HepG2 (cell line): ENCODE results near the gene FGA. TPM values are rescaled to one million over a fixed set of nuclear protein-coding genes. Genes with fewer than 3 reads are reported as not detected.

Experiments used
- ATF7-NPFF ChIP-seq: sonication (generic); formaldehyde crosslinking; IDR thresholded peaks from 2 replicates; pipeline ENCODE4 v1.8.1; 2023; ENCODE audit warnings: mild to moderate bottlenecking, low read depth, missing genetic modification reagents, moderate library complexity
- CEBPG ChIP-seq: IDR thresholded peaks from 2 replicates; pipeline ENCODE4 v1.6.1; 2016
- CREB1 ChIP-seq, 2 experiments: fragments of 450-650 bp in 1 of 2; IDR thresholded peaks; 2 replicates each; pipeline ENCODE4 v1.6.1; 2016 to 2017; ENCODE audit warnings: control low read depth in 1 of 2, mild to moderate bottlenecking in 1 of 2, missing compliant biosample characterization in 1 of 2, missing genetic modification characterization in 1 of 2
- E2F1 ChIP-seq: sonication (generic); formaldehyde crosslinking; IDR thresholded peaks from 2 replicates; pipeline ENCODE4 v1.5.0; 2020; ENCODE audit warnings: missing genetic modification reagents
- GATA4 ChIP-seq: sonication (generic); IDR thresholded peaks from 2 replicates; pipeline ENCODE4 v1.6.1; 2016; ENCODE audit warnings: antibody characterized with exemption, low read depth, borderline replicate concordance
- GATAD2A ChIP-seq: IDR thresholded peaks from 2 replicates; pipeline ENCODE4 v1.6.1; 2016
- MED1 ChIP-seq: sonication (generic); formaldehyde crosslinking; IDR thresholded peaks from 2 replicates; pipeline ENCODE4 v1.4.0; 2020; ENCODE audit warnings: missing genetic modification reagents
- PHF21A ChIP-seq: sonication (generic); formaldehyde crosslinking; IDR thresholded peaks from 2 replicates; pipeline ENCODE4 v1.5.0; 2020; ENCODE audit warnings: mild to moderate bottlenecking, missing genetic modification reagents
- POGZ ChIP-seq: sonication (generic); formaldehyde crosslinking; IDR thresholded peaks from 2 replicates; pipeline ENCODE4 v1.4.0; 2020; ENCODE audit warnings: mild to moderate bottlenecking, missing genetic modification reagents
- POLR2AphosphoS2 ChIP-seq: IDR thresholded peaks from 2 replicates; pipeline ENCODE4 v1.6.1; 2011; ENCODE audit warnings: low read depth, low read length, improper control_type of control experiment
- POLR2AphosphoS5 ChIP-seq: IDR thresholded peaks from 2 replicates; pipeline ENCODE4 v1.6.1; 2012; ENCODE audit warnings: low read depth, low read length
- SMC3 ChIP-seq: IDR thresholded peaks from 2 replicates; pipeline ENCODE4 v1.6.1; 2011; ENCODE audit warnings: low read length, improper control_type of control experiment
- SMYD3 ChIP-seq: sonication (generic); formaldehyde crosslinking; IDR thresholded peaks from 2 replicates; pipeline ENCODE4 v1.8.1; 2023; ENCODE audit warnings: mild to moderate bottlenecking, missing genetic modification reagents
- SOX13 ChIP-seq, 3 experiments: fragments of 450-650 bp in 1 of 3; sonication (generic) in 1 of 3; formaldehyde crosslinking in 1 of 3; IDR thresholded peaks in 2 of 3; conservative IDR thresholded peaks in 1 of 3; 2 replicates each; pipeline versions ENCODE4 v1.5.0 to v1.6.1; 2016 to 2020; ENCODE audit warnings: antibody characterized with exemption in 1 of 3, mild to moderate bottlenecking in 1 of 3, missing compliant biosample characterization in 1 of 3, missing genetic modification reagents in 1 of 3, moderate library complexity in 1 of 3
- STAG1 ChIP-seq: sonication (generic); formaldehyde crosslinking; IDR thresholded peaks from 2 replicates; pipeline ENCODE4 v1.4.0; 2020; ENCODE audit warnings: missing genetic modification reagents
- ZNF496 ChIP-seq: sonication (generic); formaldehyde crosslinking; IDR thresholded peaks from 2 replicates; pipeline ENCODE4 v1.8.1; 2023; ENCODE audit warnings: mild to moderate bottlenecking, moderate library complexity, missing genetic modification reagents; ENCODE audit not compliant: insufficient replicate concordance
- ZNF614 ChIP-seq: IDR thresholded peaks from 2 replicates; pipeline ENCODE4 v1.6.1; 2018; ENCODE audit warnings: missing biosample characterization, missing genetic modification reagents, inconsistent platforms, borderline replicate concordance
- ZNF644 ChIP-seq: IDR thresholded peaks from 2 replicates; pipeline ENCODE4 v1.6.1; 2016; ENCODE audit warnings: low read depth
- polyA plus RNA-seq, 8 experiments: library from polyadenylated mRNA; depleted of rRNA in 3 of 8; stranded (reverse) in 7 of 8; unstranded in 1 of 8; fragments of >200 nt; fragmentation: Illumina TruSeq in 4 of 8; extraction: Trizol in 4 of 8; gene quantifications; 2 replicates each; pipeline versions ENCODE4 v1.2.1 to v1.2.3, GENCODE V29; 2011 to 2016; ENCODE audit warnings: low read depth in 4 of 8, missing spikeins in 1 of 8, mixed read lengths in 1 of 8; ENCODE audit not compliant: insufficient read depth in 1 of 8
- total RNA-seq, 5 experiments: library from RNA; depleted of rRNA; stranded (reverse); fragments of >200 nt; fragmentation: Illumina TruSeq; extraction: Trizol; gene quantifications; 2 replicates each; pipeline ENCODE4 v1.2.3, GENCODE V29; 2016; ENCODE audit warnings: low read depth in 1 of 5
- TF ChIP-seq, protein P1 (sequence below): sonication (generic); formaldehyde crosslinking; IDR thresholded peaks from 2 replicates; pipeline ENCODE4 v1.4.0; 2020; ENCODE audit warnings: missing genetic modification reagents
- TF ChIP-seq, protein P2 (sequence below): IDR thresholded peaks from 2 replicates; pipeline ENCODE4 v1.6.1; 2012; ENCODE audit warnings: inconsistent platforms

Gene FGA
- total and polyA plus RNA-seq, 2 of the 13 experiments (the other 11 are each of a cell fraction or from before 2014, with no cell fraction given) = 640 to 1,523 TPM

DNA sequence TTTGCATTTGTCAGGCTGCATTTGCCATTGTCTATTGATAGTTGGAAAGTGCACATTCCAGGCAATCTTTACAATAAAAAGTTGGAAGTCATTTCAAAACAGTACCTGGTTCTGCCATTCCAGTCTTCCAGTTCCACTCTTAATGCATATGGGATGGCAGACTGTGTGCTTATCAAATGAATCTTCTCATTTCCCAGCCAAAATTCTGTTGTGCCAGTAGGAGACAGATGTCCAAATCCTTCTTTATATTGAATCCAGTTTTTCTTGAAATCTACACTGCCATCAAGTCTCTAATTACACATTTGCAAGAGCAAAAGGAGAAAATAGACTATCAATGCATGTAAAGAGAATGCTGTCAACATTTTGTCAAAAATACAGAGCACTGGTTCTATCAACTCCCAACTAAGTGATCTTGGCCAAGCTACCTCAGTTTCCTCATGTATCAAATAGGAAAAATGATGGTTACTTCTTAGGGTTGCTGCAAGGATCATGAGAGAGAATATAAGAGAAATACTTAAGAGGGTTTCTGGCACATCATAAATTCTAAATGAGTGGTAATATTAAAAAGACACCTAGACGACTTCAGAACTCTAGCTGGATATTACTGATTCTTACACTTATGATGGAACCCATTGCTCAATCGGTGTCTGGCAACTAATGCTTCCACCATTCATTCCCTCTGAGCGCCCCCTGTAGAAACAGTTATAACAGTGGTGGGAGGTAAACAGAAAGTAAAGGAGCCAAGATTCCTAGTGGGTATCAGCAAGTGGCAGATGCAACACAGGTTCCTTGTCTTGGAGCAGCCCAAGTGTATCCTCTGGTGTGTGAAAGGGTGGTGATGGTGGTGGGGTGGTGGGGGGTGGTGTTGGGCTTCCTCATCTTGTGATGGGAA is 18.1 kb upstream of the FGA start (continued):
- TF ChIP-seq ZNF614 (CRISPR knock-in tag) (no peak), SMYD3 (CRISPR knock-in tag) (no peak), MED1 (CRISPR knock-in tag) (0 out of 2 replicates have a peak, but pooled peaks have one; percentile 18), ZNF644 (CRISPR knock-in tag) (0 out of 2 replicates have a peak, but pooled peaks have one; percentile 67), ZNF496 (no peak), POLR2AphosphoS2 (peak; percentile 71; the same call in 1 of the 2 replicates), POLR2AphosphoS5 (peak; percentile 57), POGZ (0 out of 2 replicates have a peak, but pooled peaks have one; percentile 21), GATAD2A (CRISPR knock-in tag) (peak; percentile 7), E2F1 (no peak), PHF21A (CRISPR knock-in tag) (no peak), GATA4 (no peak), SOX13 (IDR thresholded peaks at IDR 0.05) (no peak), SOX13 (CRISPR knock-in tag; conservative IDR thresholded peaks at IDR 0.05 in 1 of 2, IDR thresholded peaks at IDR 0.05 in 1 of 2) (peak in 1 of 2 experiments; percentile 11; a peak in 1 of 4 replicates), STAG1 (peak; percentile 12; the same call in 1 of the 2 replicates), SMC3 (0 out of 2 replicates have a peak, but pooled peaks have one; percentile 19), CEBPG (CRISPR knock-in tag) (peak; percentile 26; the same call in 1 of the 2 replicates), CREB1 (IDR thresholded peaks at IDR 0.05) (no peak), CREB1 (CRISPR knock-in tag; IDR thresholded peaks at IDR 0.05) (0 out of 2 replicates have a peak, but pooled peaks have one; percentile 5), ATF7-NPFF (CRISPR knock-in tag) (0 out of 2 replicates have a peak, but pooled peaks have one; percentile 29)
- TF ChIP-seq, protein P1, sequence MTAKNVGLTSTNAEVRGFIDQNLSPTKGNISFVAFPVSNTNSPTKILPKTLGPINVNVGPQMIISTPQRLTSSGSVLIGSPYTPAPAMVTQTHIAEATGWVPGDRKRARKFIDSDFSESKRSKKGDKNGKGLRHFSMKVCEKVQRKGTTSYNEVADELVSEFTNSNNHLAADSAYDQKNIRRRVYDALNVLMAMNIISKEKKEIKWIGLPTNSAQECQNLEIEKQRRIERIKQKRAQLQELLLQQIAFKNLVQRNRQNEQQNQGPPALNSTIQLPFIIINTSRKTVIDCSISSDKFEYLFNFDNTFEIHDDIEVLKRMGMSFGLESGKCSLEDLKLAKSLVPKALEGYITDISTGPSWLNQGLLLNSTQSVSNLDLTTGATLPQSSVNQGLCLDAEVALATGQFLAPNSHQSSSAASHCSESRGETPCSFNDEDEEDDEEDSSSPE (CRISPR knock-in tag) = 0 out of 2 replicates have a peak, but pooled peaks have one; percentile 7
- TF ChIP-seq, protein P2, sequence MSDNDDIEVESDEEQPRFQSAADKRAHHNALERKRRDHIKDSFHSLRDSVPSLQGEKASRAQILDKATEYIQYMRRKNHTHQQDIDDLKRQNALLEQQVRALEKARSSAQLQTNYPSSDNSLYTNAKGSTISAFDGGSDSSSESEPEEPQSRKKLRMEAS = no peak
